GM19351 (cell line): ENCODE measurements around the gene AP3S2.
"Not testable (repeated sequence)": the region's sequence is repeated elsewhere in the genome, so short reads cannot be mapped to it uniquely, and the experiment has no call there.

ENCODE experiments used
- ATAC-seq: cut with Tn5 transposase; IDR thresholded peaks from one replicate; pipeline ENCODE4 v1.9.1; 2021; ENCODE audit warnings: mild to moderate bottlenecking, moderate library complexity; ENCODE audit not compliant: unreplicated experiment

Gene AP3S2

GRCh38 chr15:89783861-89784685 is 109.7 kb downstream of the AP3S2 start:
- ATAC-seq, result no peak

- ATAC-seq, result no peak
Observed at GRCh38 chr15:89783111-89783860, 110.5 kb downstream of the AP3S2 start.

GRCh38 chr15:89782619-89782950 is 111.2 kb downstream of the AP3S2 start:
- ATAC-seq, result not testable (repeated sequence)

- no peak for ATAC-seq
Observed at GRCh38 chr15:89781891-89782618, 111.7 kb downstream of the AP3S2 start.

GRCh38 chr15:89781055-89781454 is 112.7 kb downstream of the AP3S2 start:
- ATAC-seq, result no peak

- no peak for ATAC-seq
Observed at GRCh38 chr15:89780601-89781000, 113.2 kb downstream of the AP3S2 start.
